ENCODE data around the gene ABHD5.

ABHD5 gene

DNA sequence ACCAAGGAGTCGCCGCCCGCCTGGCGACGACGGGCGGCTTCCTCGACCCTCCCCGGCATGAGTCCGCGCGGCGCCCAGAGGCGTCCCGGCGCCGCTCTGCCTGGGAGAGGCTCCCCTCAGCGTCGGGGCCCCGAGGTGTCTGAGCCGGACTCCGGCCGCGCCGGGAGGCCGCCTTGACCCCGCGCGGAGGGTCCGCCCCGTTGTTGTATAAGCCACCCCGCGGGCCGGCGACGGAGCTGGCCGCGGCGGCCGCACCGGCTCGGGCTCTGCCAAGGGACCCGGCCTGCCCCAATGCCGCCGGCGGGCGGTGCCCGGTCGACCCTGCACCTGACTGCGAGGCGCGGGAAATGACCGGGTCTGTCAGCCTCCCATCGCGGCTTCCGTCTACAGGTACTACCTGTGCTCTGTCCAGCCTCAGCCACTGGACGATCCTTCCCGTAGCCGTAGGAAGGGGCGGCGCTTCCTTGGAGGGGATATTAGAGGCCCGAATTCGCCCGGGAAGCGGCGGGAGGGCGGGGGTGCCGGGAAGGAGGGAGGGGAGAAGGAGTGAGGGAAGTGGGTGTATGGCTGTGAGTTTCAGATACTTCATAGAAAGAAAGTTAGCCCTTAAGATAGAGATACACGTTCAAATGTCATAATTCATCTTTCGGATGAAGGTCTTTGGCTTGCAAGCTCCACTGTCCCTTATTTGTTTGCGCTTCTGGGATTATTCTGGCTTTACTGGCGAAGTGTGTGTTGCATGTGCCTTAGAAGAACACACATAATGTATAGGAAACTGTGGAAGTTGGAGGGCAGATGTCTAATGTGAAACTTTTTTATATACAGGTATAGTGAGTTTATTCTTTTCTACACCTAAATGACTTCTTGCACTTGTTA lies 620 bp downstream of the ABHD5 start:
- no peaks in the 10 kb centered on the region for H3K36me3 ChIP-seq (ENCODE audit: insufficient read depth, low read length)
- peak overlapping the region; percentile 80 for H3K4me3 ChIP-seq
- H3K9ac ChIP-seq (ENCODE audit: insufficient read length) = peak overlapping the region; percentile 65
- no peaks in the 10 kb centered on the region for H3K9me3 ChIP-seq (ENCODE audit: low read depth, low read length)
- no peak for TF ChIP-seq FOXP2 (optimal IDR thresholded peaks at IDR 0.05; ENCODE audit: control extremely low read depth, extremely low read length, insufficient read depth)
- no peak for TF ChIP-seq EZH2 (IDR thresholded peaks at IDR 0.05)
- no peak for TF ChIP-seq POLR2AphosphoS5 (IDR thresholded peaks at IDR 0.05; ENCODE audit: borderline replicate concordance, low read depth, low read length)
- H3K27ac ChIP-seq = no peak overlapping the region
- no peak for DNase-seq (ENCODE audit: low read depth, low spot score)

DNA sequence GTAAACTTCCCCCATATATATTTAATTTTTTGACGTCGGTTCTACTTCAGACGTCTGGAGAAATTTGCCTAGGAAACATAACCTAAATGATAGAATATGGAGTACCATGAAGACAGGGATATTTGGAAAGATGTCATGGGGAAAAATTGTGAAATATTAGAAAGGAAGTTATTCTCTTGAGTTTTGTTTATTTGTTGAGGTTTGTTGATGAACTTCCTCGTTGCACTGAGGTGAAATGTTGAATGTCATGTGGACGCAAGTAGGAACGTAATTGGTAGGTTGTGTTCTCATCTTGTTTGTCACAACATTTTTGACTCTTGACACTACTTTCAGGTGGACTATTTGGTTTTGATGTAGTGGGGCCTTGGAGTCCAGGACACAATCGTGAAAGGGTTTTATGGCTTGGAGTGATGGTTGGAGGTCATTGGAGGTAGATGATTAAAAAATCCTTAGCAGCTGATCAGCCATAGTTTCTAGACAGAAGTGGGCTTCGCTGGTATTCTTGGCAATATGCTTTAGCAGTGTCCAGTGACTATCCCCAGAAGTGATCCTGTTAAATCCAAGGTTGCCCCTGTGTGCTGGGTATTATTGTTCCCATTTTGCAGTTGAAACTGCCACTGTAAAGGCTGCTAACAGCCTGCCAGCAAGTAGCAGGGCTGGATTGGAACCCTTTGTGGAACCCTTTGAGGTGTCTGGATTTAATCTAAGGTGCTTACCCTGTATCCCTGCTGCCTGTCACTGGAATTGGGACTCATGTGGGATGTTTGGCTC lies 1.5 kb downstream of the ABHD5 start:
- Histone ChIP-seq H3K36me3 (ENCODE audit: insufficient read depth, low read length) (no peaks in the 10 kb centered on the region), H3K9me3 (ENCODE audit: low read depth, low read length) (no peaks in the 10 kb centered on the region), H3K4me3 (peak overlapping the region; percentile 80), H3K27ac (no peak overlapping the region), H3K9ac (ENCODE audit: insufficient read length) (no peak overlapping the region)
- TF ChIP-seq POLR2AphosphoS5 (IDR thresholded peaks at IDR 0.05; ENCODE audit: borderline replicate concordance, low read depth, low read length) (no peak), EZH2 (IDR thresholded peaks at IDR 0.05) (no peak), FOXP2 (optimal IDR thresholded peaks at IDR 0.05; ENCODE audit: control extremely low read depth, extremely low read length, insufficient read depth) (no peak)
- no peak for DNase-seq (ENCODE audit: low read depth, low spot score)

DNA sequence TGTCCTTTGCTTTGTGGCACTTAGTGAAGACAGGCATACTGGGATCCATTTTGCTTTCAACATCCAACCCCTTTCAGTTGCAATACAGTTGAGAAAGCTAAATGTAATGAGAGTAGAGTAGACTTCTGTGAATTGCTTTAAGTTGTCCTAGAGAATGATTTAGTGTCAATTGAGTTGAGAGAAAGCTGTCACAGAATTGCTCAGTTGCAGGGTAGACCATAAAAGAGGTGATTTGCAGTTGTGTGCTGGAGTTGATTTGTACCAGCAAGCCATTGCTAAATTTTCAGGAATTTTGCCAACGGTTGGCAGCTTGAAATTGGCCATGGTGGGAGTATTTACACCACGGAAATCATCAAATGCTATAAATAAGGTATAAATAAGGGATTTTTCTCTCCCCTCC lies 2.2 kb downstream of the ABHD5 start:
- no peak for TF ChIP-seq POLR2AphosphoS5 (IDR thresholded peaks at IDR 0.05; ENCODE audit: borderline replicate concordance, low read depth, low read length)
- Histone ChIP-seq H3K27ac (no peak overlapping the region), H3K36me3 (ENCODE audit: insufficient read depth, low read length) (no peaks in the 10 kb centered on the region), H3K4me3 (no peak overlapping the region), H3K9me3 (ENCODE audit: low read depth, low read length) (no peaks in the 10 kb centered on the region), H3K9ac (ENCODE audit: insufficient read length) (no peak overlapping the region)
- no peak for DNase-seq (ENCODE audit: low read depth, low spot score)

DNA sequence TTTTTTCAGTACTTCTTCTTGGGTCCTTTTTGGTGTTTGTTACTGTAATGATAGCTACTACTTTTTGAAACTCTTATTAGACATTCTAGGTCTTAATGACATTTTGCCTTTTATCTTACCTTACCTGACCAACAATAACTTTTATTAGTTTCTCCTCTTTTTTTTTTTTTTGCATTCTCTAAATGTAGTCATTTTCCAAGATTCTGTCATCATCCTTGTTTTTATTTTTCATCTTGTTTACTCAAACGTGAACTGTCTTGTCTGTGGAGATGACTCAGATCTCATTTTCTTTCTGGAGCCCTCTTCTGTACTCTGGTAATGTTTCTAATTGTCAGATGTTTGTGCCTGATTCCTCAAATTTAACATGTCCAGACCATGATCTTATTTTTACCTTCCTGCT lies 2.9 kb downstream of the ABHD5 start:
- Histone ChIP-seq H3K4me3 (no peak overlapping the region), H3K9ac (ENCODE audit: insufficient read length) (no peak overlapping the region), H3K27ac (no peak overlapping the region), H3K36me3 (ENCODE audit: insufficient read depth, low read length) (no peaks in the 10 kb centered on the region), H3K9me3 (ENCODE audit: low read depth, low read length) (no peaks in the 10 kb centered on the region)
- TF ChIP-seq FOXP2 (optimal IDR thresholded peaks at IDR 0.05; ENCODE audit: control extremely low read depth, extremely low read length, insufficient read depth) (no peak), POLR2AphosphoS5 (IDR thresholded peaks at IDR 0.05; ENCODE audit: borderline replicate concordance, low read depth, low read length) (no peak), EZH2 (IDR thresholded peaks at IDR 0.05) (no peak)
- no peak for DNase-seq (ENCODE audit: low read depth, low spot score)

DNA sequence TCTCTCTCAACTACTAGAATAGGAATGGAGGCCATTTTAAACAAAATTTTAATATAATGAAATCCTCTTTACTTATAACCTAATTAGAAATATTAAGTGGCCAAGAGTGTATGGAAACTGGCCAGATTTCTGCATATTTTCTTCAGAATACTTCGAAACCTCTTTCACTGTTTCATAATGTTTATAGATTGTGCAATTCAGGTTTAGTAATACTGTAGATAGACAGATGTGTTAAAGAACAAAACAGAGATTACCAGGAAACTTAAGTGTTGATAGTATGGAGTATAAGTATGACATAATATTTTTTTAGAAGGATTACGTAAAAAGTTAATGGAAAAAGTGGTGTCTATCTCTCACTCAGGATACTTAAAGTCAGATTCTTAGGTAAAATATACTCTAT lies 4.7 kb downstream of the ABHD5 start:
- Histone ChIP-seq H3K4me3 (no peak overlapping the region), H3K9ac (ENCODE audit: insufficient read length) (no peak overlapping the region), H3K36me3 (ENCODE audit: insufficient read depth, low read length) (no peaks in the 10 kb centered on the region), H3K27ac (no peak overlapping the region), H3K9me3 (ENCODE audit: low read depth, low read length) (no peaks in the 10 kb centered on the region)
- no peak for DNase-seq (ENCODE audit: low read depth, low spot score)
- TF ChIP-seq FOXP2 (optimal IDR thresholded peaks at IDR 0.05; ENCODE audit: control extremely low read depth, extremely low read length, insufficient read depth) (no peak), EZH2 (IDR thresholded peaks at IDR 0.05) (no peak), POLR2AphosphoS5 (IDR thresholded peaks at IDR 0.05; ENCODE audit: borderline replicate concordance, low read depth, low read length) (no peak)

DNA sequence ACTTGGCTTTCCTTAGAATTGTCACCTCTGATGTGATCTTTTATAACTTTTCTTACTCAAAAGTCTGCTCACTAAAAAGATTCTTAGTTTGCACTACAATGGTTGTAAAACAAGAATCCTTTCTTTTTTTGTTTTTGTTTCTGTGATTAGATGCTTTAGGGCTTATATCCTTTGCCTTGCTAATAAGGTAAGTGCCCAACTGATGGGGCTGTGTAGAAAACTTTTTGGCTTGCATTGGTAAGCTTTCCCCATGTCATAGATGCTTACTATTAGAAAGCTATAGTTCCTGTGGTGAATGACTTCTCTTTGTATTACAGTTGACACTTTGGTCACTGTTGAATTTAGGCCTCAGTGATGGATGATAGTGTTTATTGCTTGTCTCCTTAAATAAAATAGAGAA lies 5.1 kb downstream of the ABHD5 start:
- DNase-seq (ENCODE audit: low read depth, low spot score) = no peak
- Histone ChIP-seq H3K27ac (no peak overlapping the region), H3K9ac (ENCODE audit: insufficient read length) (no peak overlapping the region), H3K9me3 (ENCODE audit: low read depth, low read length) (no peaks in the 10 kb centered on the region), H3K36me3 (ENCODE audit: insufficient read depth, low read length) (no peaks in the 10 kb centered on the region), H3K4me3 (no peak overlapping the region)
- TF ChIP-seq EZH2 (IDR thresholded peaks at IDR 0.05) (no peak), FOXP2 (optimal IDR thresholded peaks at IDR 0.05; ENCODE audit: control extremely low read depth, extremely low read length, insufficient read depth) (no peak), POLR2AphosphoS5 (IDR thresholded peaks at IDR 0.05; ENCODE audit: borderline replicate concordance, low read depth, low read length) (no peak)

DNA sequence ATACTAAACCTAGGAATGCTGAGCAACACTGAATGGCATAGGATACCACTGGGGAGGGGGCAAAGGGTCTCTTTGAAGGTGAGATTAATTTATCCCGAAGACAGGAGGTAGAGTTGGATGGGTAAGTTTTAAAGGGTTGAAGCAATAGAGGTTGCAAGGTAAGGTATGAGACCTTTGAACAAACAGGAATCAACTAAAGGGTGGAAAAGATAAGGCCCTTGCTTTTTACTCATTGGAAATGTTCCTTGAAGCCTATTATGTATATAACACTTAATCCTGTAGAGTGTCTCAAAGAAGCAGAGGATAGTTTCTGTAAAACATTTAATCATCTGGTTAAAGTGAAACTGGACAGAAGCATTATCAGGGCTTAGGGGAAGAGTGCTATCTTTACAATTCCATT lies 5.7 kb downstream of the ABHD5 start:
- DNase-seq (ENCODE audit: low read depth, low spot score) = no peak
- H3K27ac ChIP-seq = no peak overlapping the region
- H3K4me3 ChIP-seq = no peak overlapping the region
- TF ChIP-seq EZH2 (IDR thresholded peaks at IDR 0.05) (no peak), FOXP2 (optimal IDR thresholded peaks at IDR 0.05; ENCODE audit: control extremely low read depth, extremely low read length, insufficient read depth) (no peak), POLR2AphosphoS5 (IDR thresholded peaks at IDR 0.05; ENCODE audit: borderline replicate concordance, low read depth, low read length) (no peak)
- no peaks in the 10 kb centered on the region for H3K9me3 ChIP-seq (ENCODE audit: low read depth, low read length)
- no peaks in the 10 kb centered on the region for H3K36me3 ChIP-seq (ENCODE audit: insufficient read depth, low read length)
- no peak overlapping the region for H3K9ac ChIP-seq (ENCODE audit: insufficient read length)

DNA sequence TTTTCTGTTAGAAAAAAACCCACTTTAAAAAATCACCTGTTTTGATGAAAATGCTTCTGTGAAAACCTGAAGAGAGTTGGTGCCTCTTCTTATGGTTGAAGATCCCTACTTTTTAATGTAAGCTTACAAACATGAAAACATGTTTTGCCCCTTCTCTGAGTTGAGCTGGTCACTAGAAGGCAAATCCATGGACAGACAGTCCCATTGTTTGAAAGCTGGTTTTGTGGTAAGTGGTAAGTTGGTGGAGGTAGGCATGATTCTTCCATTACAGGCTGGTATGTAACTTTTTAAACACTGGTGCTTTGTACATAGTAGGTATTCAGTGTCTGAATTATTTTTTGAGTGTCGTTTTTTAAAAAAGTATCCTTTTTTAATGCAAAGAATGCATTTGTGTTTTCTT lies 6.1 kb downstream of the ABHD5 start:
- TF ChIP-seq FOXP2 (optimal IDR thresholded peaks at IDR 0.05; ENCODE audit: control extremely low read depth, extremely low read length, insufficient read depth) = no peak
- TF ChIP-seq POLR2AphosphoS5 (IDR thresholded peaks at IDR 0.05; ENCODE audit: borderline replicate concordance, low read depth, low read length) = no peak
- no peak for TF ChIP-seq EZH2 (IDR thresholded peaks at IDR 0.05)
- no peaks in the 10 kb centered on the region for H3K9me3 ChIP-seq (ENCODE audit: low read depth, low read length)
- no peak overlapping the region for H3K9ac ChIP-seq (ENCODE audit: insufficient read length)
- no peaks in the 10 kb centered on the region for H3K36me3 ChIP-seq (ENCODE audit: insufficient read depth, low read length)
- no peak overlapping the region for H3K27ac ChIP-seq
- H3K4me3 ChIP-seq = no peak overlapping the region
- DNase-seq (ENCODE audit: low read depth, low spot score) = no peak

Data from SK-N-MC (cell line).